Right kidney (tissue), 9 donors: Measurements from ENCODE around the gene STX5.
"Not testable (repeated sequence)": the region's sequence is repeated elsewhere in the genome, so short reads cannot be mapped to it uniquely, and the experiment has no call there.

Experiments used
- DNase-seq: peaks from one replicate; pipeline ENCODE4 v3.0.0-alpha.2; 2016
- long read RNA-seq, 8 donors: transcript quantifications; one replicate each; lab custom pipeline, GENCODE V29; 2026

Gene STX5, protein sequence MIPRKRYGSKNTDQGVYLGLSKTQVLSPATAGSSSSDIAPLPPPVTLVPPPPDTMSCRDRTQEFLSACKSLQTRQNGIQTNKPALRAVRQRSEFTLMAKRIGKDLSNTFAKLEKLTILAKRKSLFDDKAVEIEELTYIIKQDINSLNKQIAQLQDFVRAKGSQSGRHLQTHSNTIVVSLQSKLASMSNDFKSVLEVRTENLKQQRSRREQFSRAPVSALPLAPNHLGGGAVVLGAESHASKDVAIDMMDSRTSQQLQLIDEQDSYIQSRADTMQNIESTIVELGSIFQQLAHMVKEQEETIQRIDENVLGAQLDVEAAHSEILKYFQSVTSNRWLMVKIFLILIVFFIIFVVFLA
- long read RNA-seq, donor 1, transcript STX5-201 (11 exons, 1,794 nt): major isoform, 30 of 36 reads
- long read RNA-seq, donor 1, partial matches to known transcripts: 5 of 36 reads
- long read RNA-seq, donor 1, other reads (novel, unspliced or antisense): 0 of 36 reads
- long read RNA-seq, donor 2, transcript STX5-201 (11 exons, 1,794 nt): major isoform, 8 of 14 reads
- long read RNA-seq, donor 2, partial matches to known transcripts: 5 of 14 reads
- long read RNA-seq, donor 2, other reads (novel, unspliced or antisense): 0 of 14 reads
- long read RNA-seq, donor 3, transcript STX5-201 (11 exons, 1,794 nt): major isoform, 10 of 15 reads
- long read RNA-seq, donor 3, partial matches to known transcripts: 5 of 15 reads
- long read RNA-seq, donor 3, other reads (novel, unspliced or antisense): 0 of 15 reads
- long read RNA-seq, donor 4, transcript STX5-201 (11 exons, 1,794 nt): major isoform, 26 of 33 reads
- long read RNA-seq, donor 4, partial matches to known transcripts: 5 of 33 reads
- long read RNA-seq, donor 4, other reads (novel, unspliced or antisense): 0 of 33 reads
- long read RNA-seq, donor 5, transcript STX5-201 (11 exons, 1,794 nt): major isoform, 15 of 22 reads
- long read RNA-seq, donor 5, partial matches to known transcripts: 5 of 22 reads
- long read RNA-seq, donor 5, other reads (novel, unspliced or antisense): 0 of 22 reads
- long read RNA-seq, donor 6, transcript STX5-201 (11 exons, 1,794 nt): major isoform, 14 of 15 reads
- long read RNA-seq, donor 6, partial matches to known transcripts: 0 of 15 reads
- long read RNA-seq, donor 6, other reads (novel, unspliced or antisense): 0 of 15 reads
- long read RNA-seq, donor 7, transcript STX5-201 (11 exons, 1,794 nt): major isoform, 16 of 27 reads
- long read RNA-seq, donor 7, partial matches to known transcripts: 10 of 27 reads
- long read RNA-seq, donor 7, other reads (novel, unspliced or antisense): 0 of 27 reads
- long read RNA-seq, donor 8, transcript STX5-201 (11 exons, 1,794 nt): major isoform, 13 of 26 reads
- long read RNA-seq, donor 8, partial matches to known transcripts: 12 of 26 reads
- long read RNA-seq, donor 8, other reads (novel, unspliced or antisense): 0 of 26 reads

DNA sequence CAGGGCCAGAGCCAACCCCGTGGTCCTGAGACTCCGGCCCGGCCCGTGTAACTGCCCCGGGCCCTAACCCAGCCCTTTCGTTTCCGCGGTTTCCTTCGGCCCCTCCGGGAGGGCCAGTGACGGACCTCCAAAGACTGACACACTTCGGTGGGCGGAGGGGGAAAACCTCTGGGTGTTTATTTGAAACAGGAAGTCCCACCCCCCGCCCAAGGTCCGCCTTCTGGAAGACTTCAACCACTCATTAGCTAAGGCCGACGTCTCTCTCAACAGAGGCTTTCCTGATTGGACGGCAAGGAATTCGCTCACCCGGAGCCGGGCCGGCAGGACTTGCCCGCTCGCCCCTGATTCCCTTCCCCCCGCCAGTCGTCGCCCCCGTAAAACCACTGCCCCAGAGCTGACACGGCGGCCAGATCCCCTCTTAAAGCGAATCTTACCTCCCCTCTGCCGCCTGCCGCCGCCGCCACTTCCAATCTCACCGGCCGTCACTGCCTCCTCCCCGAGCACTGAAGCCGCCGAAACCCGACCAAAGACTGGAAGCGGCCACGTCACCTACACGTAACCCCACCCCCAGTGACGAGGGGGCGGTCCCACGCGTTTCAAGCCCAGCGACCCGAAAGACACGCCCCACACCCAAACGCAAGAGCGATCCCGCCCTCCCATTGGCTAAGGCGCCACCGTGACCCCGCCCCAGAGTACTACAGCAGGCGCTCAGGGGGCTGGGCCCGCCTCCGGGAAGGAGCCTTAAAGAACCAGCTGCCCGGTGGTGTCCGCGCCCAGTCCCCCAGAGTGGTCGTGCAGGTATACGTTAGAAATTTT, at the start of gene STX5:
TSS of gene STX5 (minus strand) at position 532 of the 816 bp plus-strand sequence. CDS start 808 bp downstream, outside the sequence.
- DNase-seq: peak; percentile 98

DNA sequence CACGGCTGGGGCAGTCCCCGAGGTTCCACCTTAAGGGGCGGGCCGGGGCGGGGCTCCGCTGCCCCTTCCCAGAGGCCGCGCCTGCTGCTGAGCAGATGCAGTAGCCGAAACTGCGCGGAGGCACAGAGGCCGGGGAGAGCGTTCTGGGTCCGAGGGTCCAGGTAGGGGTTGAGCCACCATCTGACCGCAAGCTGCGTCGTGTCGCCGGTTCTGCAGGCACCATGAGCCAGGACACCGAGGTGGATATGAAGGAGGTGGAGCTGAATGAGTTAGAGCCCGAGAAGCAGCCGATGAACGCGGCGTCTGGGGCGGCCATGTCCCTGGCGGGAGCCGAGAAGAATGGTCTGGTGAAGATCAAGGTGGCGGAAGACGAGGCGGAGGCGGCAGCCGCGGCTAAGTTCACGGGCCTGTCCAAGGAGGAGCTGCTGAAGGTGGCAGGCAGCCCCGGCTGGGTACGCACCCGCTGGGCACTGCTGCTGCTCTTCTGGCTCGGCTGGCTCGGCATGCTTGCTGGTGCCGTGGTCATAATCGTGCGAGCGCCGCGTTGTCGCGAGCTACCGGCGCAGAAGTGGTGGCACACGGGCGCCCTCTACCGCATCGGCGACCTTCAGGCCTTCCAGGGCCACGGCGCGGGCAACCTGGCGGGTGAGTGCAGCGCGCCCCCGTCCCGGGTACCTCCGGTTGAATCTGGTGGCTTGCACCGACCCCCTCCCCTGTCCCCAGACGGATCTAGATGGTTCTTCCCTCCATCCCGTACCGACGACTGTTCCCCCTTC, 49.1 kb upstream of the STX5 start, which contains the start of gene SLC3A2:
TSS of gene SLC3A2 (plus strand) at position 94 of the 776 bp plus-strand sequence. CDS start at position 222, 128 bp downstream.
- peak; percentile 99 for DNase-seq

DNA sequence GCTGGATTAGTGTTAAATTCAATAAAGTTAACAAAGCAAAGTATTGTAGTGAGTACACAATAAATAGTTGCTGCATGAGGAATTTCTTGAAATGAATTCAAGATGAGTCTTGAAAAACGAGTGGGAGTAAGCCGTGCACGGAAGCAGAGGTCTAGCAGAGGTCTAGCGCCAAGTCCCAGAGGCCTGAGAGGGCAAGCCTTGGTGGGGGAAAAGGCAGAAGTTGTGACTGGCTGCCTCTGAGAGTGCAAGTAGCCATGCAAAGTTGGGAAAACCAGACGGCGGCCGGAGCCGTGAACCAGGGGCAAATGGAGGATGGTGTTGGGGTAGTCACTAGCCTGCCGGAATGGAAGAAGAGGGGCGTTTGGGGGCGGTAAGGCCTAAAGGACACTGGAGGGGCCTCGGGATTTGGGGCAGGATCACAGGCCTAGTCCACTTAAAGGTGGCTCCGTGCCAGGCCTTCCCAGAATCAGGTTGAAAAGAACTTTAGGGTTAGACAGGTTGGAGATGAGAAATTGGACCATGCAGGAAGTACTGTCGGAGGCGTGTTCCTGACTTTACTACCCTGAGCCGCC, 48.5 kb upstream of the STX5 start:
- peak; percentile 84 for DNase-seq

- no peak for DNase-seq
These were observed 47.6 kb upstream of the STX5 start for GRCh38 chr11:62879235-62879978.

- no peak for DNase-seq
These were observed 44.9 kb upstream of the STX5 start for GRCh38 chr11:62876712-62877111.

GRCh38 chr11:62875698-62876478, 44.0 kb upstream of the STX5 start:
- no peak for DNase-seq

DNA sequence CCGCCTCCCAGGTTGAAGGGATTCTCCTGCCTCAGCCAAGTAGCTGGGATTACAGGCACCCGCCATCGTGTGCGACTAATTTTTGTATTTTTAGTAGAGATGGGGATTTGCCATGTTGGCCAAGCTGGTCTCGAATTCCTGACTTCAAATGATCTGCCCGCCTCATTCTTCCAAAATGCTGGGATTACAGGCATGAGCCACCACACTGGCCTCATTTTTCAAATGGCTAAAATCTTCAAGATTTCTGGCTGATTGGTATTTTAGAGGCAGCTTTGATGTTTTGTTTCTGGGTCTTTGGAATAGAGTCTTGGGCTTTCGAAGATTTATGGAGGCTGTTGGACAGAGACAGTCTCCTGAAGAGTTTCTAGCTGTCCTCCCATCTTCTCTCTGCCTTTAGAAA, 43.0 kb upstream of the STX5 start:
- DNase-seq: no peak

- DNase-seq: no peak
These were observed 33.8 kb upstream of the STX5 start for GRCh38 chr11:62865635-62866034.

GRCh38 chr11:62863687-62864335, 32.0 kb upstream of the STX5 start:
- DNase-seq: no peak

GRCh38 chr11:62861564-62862192, 29.8 kb upstream of the STX5 start:
- DNase-seq: not testable (repeated sequence)

GRCh38 chr11:62860835-62861563, 29.1 kb upstream of the STX5 start:
- no peak for DNase-seq

DNA sequence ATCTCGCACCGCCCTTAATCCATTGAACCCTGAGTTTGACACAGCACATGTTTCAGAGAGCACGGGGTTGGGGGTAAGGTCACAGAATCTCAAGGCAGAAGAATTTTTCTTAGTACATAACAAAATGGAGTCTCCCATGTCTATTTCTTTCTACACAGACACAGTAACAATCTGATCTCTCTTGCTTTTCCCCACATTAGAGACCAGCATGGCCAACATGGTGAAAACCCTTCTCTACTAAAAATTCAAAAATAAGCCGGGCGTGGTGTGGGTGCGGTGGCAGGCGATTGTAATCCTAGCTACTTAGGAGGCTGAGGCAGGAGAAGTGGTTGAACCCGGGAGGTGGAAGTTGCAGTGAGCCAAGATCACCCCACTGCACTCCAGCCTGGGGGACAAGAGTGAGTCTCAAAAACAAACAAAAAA, 27.4 kb upstream of the STX5 start:
- not testable (repeated sequence) for DNase-seq

DNA sequence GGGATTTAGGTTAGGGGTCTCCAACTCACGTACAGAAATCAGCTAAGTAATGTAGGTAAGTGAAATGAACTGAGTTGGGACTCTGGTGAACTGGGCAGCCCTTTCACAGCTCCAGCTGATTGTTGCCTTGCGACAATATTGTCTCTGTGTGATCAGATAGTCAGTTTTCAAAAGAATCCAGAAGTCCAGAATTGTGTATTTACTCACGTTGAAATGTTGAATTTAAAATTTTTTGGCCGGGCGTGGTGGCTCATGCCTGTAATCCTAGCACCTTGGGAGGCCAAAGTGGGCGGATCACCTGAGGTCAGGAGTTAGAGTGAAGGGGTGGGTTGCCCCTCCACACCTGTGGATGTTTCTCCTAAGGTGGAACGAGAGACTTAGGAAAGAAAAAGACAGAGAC, 26.4 kb upstream of the STX5 start:
- no peak for DNase-seq

DNA sequence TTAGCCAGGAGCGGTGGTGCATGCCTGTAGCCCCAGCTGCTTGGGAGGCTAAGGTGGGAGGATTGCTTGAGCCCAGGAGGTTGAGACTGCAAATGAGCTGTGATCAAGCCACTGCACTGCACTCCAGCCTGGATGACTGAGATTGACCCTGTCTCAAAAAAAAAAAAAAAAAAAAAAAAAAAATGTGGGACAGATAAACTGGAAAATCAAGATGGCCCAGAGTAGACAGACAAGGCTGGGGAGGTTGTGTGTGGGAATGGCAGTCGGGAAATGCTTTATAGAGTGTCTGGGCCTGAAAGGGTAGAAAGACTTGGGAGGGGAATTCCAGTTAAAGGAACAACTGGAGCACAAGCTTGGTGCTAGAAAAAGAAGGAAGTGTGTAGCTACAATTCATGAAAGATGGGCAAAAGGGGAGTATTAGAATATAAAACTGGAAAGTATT, 25.7 kb upstream of the STX5 start:
- no peak for DNase-seq

GRCh38 chr11:62856333-62856895, 24.6 kb upstream of the STX5 start:
- no peak for DNase-seq
